Measurements from ENCODE around the gene PHLDA3. TPM values are rescaled to one million over a fixed set of nuclear protein-coding genes. Genes with fewer than 3 reads are reported as not detected.
"Not testable (repeated sequence)": the region's sequence is repeated elsewhere in the genome, so short reads cannot be mapped to it uniquely, and the experiment has no call there.

PHLDA3 gene
- total and polyA plus RNA-seq, 8 donors: 11.1 to 82.7 (median 18.1) TPM

DNA sequence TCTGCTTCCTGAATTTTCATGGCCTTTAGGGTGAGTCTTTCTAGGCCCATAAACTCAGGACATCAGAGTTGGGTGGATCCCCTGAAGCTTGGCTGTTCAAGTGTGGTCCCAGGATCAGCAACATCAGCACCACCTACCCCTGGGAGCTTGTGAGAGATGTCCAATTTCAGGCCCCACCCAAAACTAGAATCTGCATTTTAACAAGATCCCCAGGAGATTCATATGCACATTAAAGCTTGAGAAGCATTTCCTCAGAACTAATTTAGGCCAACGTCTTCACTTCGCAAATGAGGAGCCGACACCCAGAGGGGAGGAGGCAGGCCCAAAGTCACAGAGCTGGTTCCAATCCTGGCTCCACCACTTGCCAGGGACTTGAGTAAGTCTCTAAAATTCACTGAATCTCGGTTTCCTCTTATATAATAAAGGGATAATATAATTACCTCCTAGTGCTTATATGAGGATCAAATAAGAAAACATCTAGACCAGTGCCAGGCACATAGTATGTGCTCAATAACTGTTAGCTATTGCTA lies 10.3 kb upstream of the PHLDA3 start:
- no peak for DNase-seq
- H3K4me3 ChIP-seq: no peak overlapping the region

DNA sequence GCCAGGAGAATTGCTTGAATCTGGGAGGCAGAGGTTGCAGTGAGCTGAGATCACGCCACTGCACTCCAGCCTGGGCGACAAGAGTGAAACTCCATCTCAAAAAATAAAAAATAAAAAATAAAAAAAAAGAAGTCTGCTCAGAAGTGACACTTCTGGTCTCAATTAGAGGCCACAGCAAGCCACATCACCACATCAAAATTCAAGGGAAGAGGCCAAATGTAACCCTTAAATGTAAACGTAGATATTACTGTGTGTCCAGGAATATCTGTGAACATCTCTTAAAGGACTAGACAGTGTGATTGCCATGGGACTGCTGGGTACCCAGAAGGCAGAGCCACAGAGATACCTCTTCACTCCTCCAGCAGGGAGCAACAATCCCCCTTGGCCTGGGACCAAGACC lies 9.7 kb upstream of the PHLDA3 start:
- H3K27ac ChIP-seq; H3K4me3 ChIP-seq; intact Hi-C loops (cut with DNase I); H3K9me3 ChIP-seq; DNase-seq; ATAC-seq: not testable (repeated sequence)
- H3K4me1 ChIP-seq: peaks cover 21 to 36% of the 10 kb centered on the region in 2 donors
- peaks cover 0 to 12% of the 10 kb centered on the region in 2 donors for H3K27me3 ChIP-seq
- H3K36me3 ChIP-seq: peaks cover 0 to 11% of the 10 kb centered on the region in 2 donors

More for the DNA sequence above, 10.3 kb upstream of the PHLDA3 start:
- Histone ChIP-seq H3K27me3 (peaks cover 0 to 12% of the 10 kb centered on the region in 2 donors), H3K36me3 (peaks cover 0 to 17% of the 10 kb centered on the region in 2 donors), H3K9me3 (no peaks in the 10 kb centered on the region), H3K4me1 (peaks cover 21 to 36% of the 10 kb centered on the region in 2 donors), H3K27ac (no peak overlapping the region)
- ATAC-seq: no peak
- intact Hi-C loops (cut with DNase I): no loop called here
- TF ChIP-seq, protein P1, sequence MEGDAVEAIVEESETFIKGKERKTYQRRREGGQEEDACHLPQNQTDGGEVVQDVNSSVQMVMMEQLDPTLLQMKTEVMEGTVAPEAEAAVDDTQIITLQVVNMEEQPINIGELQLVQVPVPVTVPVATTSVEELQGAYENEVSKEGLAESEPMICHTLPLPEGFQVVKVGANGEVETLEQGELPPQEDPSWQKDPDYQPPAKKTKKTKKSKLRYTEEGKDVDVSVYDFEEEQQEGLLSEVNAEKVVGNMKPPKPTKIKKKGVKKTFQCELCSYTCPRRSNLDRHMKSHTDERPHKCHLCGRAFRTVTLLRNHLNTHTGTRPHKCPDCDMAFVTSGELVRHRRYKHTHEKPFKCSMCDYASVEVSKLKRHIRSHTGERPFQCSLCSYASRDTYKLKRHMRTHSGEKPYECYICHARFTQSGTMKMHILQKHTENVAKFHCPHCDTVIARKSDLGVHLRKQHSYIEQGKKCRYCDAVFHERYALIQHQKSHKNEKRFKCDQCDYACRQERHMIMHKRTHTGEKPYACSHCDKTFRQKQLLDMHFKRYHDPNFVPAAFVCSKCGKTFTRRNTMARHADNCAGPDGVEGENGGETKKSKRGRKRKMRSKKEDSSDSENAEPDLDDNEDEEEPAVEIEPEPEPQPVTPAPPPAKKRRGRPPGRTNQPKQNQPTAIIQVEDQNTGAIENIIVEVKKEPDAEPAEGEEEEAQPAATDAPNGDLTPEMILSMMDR (IDR thresholded peaks at IDR 0.05): no peak

- no peaks in the 10 kb centered on the region for H3K36me3 ChIP-seq
- DNase-seq (no peak), ATAC-seq (no peak)
- H3K27ac ChIP-seq: no peak overlapping the region
- peaks cover 0 to 10% of the 10 kb centered on the region in 2 donors for H3K27me3 ChIP-seq
- no peaks in the 10 kb centered on the region for H3K9me3 ChIP-seq
- no peak overlapping the region for H3K4me3 ChIP-seq
- intact Hi-C loops (cut with DNase I): no loop called here
- H3K4me1 ChIP-seq: peaks cover 20 to 29% of the 10 kb centered on the region in 2 donors
- TF ChIP-seq, protein P1 (IDR thresholded peaks at IDR 0.05): no peak
Measured at GRCh38 chr1:201476670-201477344, 7.8 kb upstream of the PHLDA3 start.

DNA sequence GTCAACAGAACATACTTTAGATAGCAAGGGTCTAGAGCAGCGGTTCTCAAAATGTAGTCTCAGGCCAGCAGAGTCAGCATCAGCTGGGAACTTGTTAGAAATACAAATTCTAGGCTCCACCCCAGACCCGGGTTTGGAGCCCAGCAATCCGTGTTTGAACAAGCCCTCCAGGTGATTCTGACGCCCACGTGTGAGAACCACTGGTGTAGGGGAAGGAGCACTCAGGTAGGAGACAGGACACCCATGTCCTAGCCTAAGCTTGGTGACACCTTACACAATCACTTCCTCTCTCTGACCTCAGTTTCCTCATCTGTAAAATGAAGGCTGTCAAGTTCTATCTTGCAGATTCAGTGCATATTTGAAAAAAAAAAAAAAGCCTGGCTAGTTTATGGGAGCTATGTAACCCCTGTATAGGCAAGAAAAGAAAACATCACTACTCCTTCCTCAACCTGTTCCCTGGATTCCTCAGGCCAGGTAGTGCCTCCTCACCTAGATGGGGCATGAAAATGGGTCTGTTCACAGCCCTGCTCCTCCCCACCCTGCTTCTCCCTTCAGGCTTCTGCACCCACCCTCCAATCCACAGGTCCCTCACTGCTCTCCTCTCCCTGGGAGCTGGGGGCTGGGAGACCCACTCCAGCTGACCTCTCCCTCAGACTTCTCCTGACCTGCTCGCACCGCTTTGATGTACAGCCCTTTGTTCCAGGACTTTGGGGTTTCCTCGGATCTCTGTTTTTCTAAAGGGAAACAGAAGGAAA lies 7.1 kb upstream of the PHLDA3 start:
- no peak for ATAC-seq
- TF ChIP-seq, protein P1 (IDR thresholded peaks at IDR 0.05): no peak
- Histone ChIP-seq H3K27ac (no peak overlapping the region), H3K36me3 (no peaks in the 10 kb centered on the region), H3K9me3 (no peaks in the 10 kb centered on the region), H3K4me3 (no peak overlapping the region), H3K27me3 (peaks cover 0 to 3% of the 10 kb centered on the region in 2 donors), H3K4me1 (peaks cover 13 to 22% of the 10 kb centered on the region in 2 donors)
- no peak for DNase-seq
- intact Hi-C loops (cut with DNase I): no loop called here

DNA sequence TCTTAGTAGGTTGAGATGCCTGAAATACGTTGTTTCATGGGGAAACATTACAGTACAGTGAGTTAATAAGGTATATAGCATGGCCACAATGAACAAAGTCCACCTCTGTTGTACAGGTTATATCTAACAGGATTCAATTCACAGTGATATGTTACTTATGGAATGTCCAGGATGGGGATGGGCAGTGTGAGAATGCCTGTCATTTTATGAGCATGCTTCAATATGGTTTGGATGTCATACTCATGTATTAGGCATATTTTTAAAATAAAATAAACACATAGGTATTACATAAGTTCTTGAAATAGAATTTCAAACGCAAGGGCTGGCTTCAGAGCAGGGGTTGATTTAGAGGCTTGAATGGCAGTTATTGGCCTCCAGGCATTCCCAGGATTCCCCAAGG lies 6.1 kb upstream of the PHLDA3 start:
- H3K4me3 ChIP-seq: no peak overlapping the region
- H3K4me1 ChIP-seq: peaks cover 7 to 13% of the 10 kb centered on the region in 2 donors
- no peaks in the 10 kb centered on the region for H3K36me3 ChIP-seq
- H3K9me3 ChIP-seq: no peaks in the 10 kb centered on the region
- no peak overlapping the region for H3K27ac ChIP-seq
- intact Hi-C loops (cut with DNase I): no loop called here
- DNase-seq (no peak), ATAC-seq (no peak)
- H3K27me3 ChIP-seq: peaks cover 0 to 7% of the 10 kb centered on the region in 2 donors
- TF ChIP-seq, protein P1 (IDR thresholded peaks at IDR 0.05): no peak

Data from left lung (tissue), 10 donors.